RPMI7951 (cell line): ENCODE results near the gene MYADML2. TPM values are rescaled to one million over a fixed set of nuclear protein-coding genes. Genes with fewer than 3 reads are reported as not detected.

Experiments used
- DNase-seq: peaks from one replicate; pipeline ENCODE4 v3.0.0-alpha.2; 2012; ENCODE audit warnings: low read depth
- total RNA-seq: library from RNA; depleted of rRNA; stranded (reverse); fragments of >200 nt; shearing (Covaris generic); gene quantifications from 2 replicates; pipeline ENCODE4 v1.2.3, GENCODE V29; 2014

Gene MYADML2
- total RNA-seq, 1 experiment from 2014 or later = not detected

DNA sequence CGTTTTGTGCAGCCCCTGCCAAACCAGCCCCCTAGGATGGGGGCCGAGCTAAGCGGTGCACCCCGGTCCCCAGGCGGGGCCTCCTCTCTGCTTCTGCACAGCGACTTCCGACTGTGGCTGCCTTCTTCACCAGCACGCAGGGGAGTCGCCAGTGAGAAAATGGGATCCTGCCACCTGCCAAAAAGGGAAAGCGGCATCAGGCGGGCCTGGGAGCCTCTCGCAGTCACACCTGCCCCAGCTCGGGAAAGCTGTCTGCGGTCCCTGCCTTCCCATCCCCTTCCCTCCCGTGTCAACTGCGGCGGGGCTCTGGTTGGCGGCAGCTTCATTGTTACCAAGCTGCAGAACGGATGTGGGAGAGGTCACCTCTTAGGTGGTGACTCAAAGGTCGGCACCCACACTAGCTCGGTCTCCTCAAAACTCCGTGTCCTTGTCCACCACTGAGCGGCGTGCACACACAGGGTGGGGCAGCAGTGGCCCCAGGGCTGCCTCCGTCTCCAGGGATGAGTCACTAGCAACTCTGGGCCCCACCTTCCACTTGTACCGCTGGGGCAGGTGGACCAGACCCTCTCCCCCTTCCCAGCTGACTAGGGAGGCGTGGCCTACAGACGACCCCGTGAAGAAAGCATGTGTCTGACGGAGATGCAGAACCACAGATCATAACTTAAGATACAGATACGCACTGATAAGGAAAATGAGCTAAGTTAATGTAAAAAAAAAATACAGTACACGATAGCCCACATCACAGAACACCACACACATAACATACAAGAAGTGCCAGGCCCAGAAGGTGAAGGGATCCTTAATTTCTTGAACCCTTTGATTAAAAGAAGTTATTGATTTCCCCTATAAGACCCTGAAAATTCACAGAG, 34.4 kb downstream of the MYADML2 start:
- DNase-seq = no peak

DNA sequence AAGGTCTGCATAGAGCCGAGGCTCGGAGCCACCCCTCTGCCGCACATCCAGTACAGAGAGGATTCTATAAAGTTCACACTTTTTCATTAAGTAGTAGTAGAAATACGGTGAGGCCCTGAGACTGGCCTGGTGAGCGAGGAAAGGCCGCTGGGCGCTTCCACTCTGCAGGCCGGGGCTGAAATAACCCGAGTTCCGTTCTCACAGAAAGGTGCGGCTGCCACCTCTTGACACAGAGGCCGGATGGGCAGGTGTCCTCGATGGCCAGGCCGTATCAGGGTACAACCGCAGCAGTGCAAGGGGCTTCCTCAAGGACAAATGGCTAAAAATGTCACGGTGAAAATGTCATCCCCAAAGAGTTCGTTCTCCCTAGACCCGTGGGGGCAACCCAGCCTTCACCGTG, 35.1 kb downstream of the MYADML2 start:
- no peak for DNase-seq

DNA sequence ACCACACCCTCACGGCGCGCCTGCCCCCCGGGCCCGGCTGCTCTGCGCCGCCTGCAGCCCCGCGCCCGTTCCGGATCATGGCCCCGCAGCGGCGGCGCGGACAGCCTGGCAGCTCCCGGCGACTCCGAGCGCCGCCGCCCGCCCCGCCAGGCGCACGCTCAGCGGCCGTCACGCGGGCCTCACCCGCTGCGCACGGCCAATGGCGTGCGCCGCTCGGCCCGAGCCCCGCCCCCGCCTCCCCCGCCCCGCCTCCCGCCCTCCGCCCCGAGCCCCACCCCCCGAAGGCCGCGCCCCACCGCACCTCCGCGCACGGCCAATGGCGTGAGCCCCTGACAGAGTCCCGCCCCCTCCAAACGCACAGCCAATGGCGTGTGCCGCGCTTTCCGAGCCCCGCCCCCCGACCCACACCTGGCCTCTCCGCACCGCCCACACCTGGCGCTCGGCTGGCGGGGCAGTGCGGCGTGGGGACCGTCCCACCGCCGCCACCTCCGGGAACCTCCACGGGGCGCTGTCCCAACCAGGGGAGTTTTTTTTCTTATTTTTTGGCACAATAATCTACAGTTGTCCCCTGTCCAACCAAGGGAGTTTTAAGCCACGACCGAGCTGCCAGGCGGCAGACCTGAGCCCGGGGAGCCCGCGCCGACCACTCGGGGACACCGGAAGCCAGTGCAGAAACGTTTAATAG, 35.6 kb downstream of the MYADML2 start, which contains the start of gene PCYT2:
Gene PCYT2, minus strand, starts transcription at position 123 of the 685 bp plus-strand sequence. Its CDS starts 44 bp downstream, at position 79.
- DNase-seq = peak; percentile 74

DNA sequence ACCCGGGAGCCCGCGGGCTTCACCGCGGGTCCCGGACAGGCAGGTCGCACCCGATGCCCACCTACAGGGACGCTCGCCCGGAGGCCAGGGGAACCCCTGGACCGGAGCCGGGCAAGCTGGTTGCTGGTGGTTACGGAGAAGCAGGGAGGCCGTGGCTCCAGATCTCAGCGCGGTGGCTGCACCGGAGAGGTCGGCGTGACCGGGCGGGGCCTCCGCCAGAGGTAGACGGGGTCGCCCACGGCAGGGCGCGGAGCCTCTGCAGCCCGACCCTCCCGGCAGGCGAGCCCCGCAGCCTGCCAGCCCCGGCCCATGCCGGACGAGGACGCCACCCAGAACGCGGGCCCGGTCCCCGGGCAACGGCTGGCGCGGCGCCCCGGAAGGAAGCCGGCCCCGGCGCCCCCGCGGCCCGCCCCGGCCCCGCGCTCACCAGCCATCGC, 36.2 kb downstream of the MYADML2 start:
- DNase-seq = no peak

DNA sequence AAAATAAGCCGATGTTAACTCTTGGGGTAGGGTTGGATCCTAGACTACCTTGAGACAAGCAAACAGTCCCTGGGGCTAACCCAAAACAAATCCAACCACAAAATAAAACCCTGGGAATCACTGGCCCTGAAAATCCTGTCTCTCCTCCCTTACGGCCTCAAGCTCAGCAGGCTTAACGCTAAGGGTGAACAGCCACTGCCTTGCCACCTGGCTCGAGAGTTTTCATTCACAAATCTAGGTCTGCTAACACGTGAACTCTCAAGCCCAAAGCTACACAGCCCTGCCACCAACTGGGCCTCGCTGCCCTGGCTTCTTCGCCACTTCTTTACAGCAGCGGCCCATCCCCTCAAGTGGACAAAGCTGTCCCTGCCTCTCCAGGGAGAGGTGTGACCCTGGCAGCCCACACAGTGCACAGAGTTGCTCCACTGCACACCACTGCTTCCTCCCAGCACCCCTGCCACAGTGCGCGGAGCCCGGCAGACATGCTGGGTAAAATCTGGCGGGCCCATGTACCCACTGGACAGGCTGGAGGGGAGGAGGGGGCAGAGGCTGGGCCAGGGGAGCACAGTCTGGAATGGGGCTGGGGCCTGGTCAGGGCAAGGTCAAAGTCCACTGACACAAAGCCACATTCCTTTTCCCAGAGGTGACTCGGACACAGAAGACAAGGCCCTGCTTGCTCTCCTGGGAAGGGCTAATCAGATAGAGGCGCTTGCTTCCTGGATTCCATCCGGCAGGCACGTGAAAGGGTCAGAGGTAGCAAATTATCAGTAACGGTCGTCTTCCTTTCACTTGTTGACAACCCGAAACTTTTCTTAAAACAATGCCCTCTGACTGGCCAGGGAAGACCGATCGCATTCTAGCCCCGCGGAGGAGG, 36.8 kb downstream of the MYADML2 start:
- no peak for DNase-seq

DNA sequence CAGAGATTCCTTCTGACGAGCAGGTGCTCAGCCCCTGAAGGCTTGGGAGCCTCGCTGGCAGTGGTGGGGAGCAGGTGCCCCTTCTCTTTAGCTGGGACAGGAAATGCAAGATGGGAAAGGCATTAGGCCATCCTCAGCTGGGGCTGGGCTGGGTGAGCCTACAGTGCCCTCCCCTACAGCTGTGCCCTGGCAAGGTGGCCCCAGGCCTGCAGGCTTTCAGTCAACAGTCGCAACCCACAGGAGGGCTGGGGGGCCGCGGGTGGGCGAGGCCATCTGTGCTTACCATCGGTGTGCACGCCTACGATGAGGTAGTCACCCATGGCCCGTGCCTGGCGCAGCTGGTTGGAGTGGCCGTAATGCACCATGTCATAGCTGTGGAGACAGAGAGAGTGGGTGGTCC, 37.8 kb downstream of the MYADML2 start:
- DNase-seq = no peak

DNA sequence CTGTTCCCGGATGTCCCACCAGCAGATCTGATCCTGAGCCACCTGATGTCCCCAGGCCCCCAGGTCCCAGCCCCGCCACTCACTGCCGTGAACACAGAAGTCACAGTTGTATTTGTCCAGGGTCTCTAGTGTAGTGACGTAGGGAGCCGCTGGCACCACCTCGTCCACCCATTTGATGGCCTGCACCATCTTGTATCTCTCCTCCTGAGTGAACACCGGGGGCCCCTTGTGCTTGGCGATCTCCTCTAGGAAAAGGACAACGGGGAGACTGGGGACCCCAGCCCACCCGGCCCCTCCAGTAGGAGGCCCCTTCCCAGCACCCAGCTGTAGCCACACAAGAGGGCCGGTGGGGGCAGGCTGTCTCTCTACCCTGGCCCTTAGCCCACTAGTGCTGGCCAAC, 38.2 kb downstream of the MYADML2 start:
- no peak for DNase-seq

DNA sequence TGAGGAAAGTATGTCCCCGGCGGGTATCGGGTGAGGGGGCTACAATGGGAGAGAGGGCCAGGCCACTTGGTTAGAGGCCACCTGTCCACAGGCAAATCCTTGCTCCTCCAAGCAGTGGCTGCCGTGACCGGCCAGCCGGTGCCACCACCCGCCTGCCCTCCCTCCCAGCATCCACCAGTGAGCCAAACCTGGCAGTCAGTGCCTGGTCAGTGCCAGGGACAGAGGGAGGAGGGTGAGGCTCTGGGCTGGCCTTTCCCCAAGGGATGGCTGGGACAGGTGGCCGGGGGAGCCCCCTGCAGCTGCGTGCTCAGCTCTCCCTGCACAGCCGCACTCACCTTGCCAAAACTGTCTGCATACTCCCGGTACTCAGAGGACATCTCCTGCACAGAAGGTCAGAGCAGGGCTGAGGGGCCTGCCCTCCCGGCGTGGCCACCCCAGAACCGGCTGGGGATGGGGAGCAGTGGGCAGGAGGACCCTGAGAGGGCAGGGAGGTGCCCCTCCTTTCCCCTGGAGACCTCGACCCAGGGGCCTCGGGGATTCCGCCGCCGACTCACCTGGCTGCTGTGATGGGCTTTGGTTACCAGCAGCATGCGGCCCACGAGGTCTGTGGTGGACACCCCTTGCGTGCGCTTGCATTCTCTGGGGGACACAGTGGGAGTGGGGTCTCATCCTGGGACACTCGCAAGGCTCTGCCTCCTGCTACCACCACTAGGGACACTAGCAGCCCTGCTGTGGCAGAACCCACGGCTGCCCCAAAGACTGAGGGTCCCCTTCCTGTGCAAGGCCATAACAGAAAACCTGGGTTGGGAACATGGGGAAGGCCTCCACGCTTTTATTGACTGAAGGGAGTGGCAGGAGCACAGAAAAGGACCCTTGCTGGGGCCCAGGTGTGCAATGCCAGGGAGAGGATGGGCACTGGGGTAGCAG, 39.6 kb downstream of the MYADML2 start:
- no peak for DNase-seq

DNA sequence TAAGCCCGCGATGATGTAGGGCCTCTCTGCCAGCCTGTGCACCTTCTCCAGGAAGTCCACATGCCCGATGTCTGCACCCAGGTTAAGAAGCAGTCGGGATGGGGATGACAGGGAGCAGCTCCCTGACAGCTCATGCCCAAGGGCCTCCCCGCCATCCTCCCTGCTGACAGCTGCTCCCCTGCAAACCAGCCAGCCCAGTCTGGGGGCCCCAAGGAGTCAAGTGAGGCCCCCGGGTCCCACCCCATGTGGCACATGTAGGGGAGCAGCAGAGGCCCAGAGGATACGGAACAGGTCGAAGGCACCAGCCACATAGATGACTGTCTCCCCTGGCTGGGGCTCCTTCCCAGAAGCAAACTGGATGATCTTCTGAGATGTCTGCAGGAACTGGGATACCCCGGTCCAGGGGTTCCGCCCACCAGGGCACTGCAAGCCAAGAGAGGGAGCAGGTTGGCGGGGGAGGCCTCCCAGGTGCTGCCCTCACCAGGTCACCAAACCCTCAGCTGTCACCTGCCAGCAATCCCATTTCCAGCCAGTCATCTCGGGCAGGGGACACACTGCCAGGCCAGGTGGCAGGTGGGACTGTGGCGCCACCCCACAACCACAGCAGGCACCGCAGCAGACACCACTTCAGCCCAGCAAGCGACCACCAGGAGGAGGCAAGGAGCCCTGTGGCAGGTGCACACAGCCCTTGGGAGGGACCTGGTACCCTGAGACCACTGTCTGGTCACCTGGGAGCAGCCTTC, 40.4 kb downstream of the MYADML2 start:
- DNase-seq = no peak

DNA sequence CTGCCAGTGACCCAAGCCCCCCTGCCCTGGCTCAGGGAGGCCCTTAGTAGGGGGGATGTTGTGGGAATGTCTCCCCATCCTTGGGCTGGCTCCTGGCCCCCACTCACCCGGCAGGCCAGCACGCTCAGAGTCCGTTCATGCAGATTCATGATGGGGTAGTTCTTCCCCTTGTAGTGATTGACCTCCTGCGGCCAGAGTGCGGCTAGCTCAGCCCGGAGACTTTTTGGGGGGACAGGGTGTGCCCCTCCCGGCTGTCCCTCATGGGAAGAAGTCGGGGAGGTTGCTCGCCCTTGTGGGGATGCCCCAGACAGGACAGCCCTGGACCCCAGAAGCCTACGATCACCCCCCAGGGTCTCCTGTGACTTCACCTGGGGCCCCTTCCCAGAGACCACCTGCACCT, 41.0 kb downstream of the MYADML2 start:
- no peak for DNase-seq

DNA sequence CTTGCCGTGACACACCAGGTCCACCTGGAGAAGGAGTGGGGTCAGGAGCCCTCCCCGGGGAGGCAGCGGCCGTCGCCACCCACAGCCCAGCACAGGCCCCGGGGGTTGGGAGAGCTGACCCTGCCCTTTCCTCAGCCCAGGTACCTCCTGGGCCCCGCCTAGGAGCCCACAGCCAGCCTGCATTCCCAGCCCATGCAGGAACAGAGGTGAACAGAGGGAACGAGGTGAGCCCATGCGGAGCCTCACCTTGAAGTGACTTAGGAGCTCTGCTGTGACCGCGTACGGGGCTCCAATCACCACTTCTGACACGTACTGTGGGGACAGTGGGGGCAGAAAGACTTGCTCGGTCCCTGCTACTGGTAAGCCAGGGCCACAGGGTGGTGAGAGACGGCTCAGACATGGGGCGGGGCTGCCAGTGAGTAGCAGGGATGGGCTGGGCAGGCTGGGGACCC, 41.6 kb downstream of the MYADML2 start:
- no peak for DNase-seq

DNA sequence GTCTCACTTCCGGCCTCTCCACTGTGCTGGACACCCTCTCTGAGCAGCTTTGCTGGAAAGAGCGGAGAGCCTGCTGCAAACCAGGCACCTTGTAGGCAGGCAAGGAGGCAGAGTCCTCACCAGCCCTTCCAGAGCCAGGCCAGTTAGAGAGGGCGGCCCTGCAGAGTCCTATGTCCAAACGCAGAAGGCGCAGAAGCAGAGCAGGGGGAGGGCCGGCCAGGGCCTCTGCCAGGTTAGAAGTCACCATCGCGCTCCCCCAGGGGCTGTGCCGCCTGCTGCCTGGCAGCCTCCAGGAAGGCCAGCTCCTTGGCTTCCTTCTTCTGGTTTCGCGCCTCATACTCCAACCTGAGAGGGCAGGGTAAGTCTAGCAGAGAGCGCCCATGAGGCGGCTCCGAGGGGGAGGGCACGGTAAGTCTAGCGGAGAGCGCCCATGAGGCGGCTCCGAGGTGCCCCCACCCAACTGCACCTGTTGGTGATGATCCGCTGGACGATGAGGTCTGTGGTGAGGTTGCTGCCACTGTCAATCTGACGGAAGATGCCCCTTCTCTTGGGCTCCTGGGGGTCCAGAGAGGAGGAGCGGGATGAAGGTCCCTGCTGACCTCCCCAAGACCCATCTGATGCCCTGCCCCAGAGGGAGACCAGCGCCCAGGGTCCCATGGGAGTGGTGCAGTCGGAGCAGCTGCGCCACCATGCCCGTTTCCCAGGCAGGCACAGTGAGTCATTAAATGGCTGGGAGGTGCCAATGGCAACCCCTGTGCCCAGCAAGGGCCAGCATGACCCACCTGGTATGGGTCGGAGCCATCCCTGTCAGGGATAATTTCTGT, 42.2 kb downstream of the MYADML2 start:
- no peak for DNase-seq

DNA sequence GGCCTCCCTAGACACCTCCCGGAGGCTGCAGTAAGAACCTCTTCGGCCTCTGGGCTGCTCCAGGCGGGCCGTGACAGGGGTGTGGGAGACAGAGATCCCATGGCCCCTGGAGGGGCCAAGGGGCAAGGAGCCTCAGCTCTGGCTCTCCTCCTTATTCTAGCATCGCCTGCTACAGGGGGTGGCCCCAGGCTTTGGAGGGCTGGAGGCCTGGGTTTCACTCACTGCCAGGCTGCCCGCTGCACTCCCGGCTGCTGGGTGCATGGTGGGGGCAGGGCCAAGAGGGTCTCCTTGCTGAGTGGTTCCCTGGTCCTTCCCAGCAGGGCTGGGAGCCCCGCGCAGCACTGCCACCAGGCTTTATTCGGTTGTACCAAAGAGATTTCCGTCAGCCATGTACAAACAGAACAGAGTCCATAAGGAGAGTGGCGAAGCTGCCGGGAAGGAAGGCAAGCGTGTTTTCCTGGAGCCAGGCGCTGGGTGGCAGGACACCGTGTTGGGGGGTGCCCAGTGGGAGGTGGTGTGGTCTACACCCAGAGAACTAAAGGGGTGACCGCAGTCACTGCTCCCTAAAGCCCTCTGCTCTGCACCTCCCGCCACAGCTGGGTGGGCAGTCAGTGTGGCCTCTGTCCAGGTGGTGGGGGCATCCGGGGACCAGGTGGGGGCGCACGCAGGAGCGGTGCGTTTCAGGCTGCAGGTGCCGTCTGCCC, 43.0 kb downstream of the MYADML2 start:
- DNase-seq = no peak

DNA sequence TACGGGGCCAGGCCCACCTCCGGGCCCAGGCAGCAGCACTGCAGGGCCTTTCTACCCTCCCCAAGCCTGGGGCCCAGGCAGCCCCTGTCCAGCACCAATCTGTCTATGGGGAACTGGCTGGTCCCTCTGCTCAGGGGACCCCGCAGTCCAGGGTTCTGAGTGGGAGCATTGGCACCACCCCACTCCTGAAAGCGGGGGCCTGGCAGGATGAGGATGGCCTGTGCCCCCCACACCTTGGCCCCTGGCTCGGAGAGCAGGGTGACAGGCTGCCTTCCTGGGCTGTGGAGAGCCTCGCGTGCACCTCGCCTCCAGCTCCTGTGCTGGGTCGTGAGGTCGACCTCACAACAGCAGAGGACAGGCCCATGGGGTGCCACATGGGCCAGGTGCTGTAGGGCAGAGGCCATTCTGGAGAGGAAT, 43.6 kb downstream of the MYADML2 start:
- DNase-seq = no peak

DNA sequence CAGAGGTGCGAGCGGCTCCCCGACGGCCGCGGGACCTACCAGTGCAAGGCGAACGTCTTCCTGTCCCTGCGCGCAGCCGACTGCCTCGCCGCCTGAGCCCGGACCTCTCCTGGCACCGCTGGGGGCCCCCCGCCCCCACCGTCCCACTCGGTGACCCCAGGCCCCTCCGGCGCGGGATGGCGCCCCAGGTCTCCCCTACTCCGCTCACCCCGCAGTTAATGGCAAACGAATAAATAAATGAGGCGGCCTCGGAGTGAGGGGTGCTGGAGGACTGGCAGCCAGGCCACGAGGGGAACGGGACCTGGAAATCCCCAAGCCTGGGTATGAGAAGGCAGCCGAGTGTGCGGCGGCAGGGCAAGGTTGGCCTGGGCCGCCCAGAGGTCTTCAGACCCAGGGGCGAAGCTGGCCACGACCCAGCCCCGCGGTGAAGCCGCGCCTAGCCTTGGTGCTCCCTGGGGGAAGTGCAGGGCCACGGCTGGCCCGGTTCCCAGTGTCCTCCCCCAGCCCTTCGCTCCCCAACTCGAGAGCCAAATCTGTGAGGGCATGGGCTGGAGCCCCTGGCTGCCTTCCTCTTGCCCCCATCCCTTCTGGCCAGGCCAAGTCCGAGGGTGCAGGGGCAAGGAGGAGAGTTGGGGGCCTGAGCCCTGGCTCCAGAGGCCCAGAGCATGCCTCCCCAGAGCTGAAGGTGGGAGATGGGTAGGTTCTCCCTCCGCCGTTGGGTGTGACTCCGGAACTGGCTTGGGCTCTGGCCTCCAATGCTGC, 44.2 kb downstream of the MYADML2 start:
- DNase-seq = no peak

DNA sequence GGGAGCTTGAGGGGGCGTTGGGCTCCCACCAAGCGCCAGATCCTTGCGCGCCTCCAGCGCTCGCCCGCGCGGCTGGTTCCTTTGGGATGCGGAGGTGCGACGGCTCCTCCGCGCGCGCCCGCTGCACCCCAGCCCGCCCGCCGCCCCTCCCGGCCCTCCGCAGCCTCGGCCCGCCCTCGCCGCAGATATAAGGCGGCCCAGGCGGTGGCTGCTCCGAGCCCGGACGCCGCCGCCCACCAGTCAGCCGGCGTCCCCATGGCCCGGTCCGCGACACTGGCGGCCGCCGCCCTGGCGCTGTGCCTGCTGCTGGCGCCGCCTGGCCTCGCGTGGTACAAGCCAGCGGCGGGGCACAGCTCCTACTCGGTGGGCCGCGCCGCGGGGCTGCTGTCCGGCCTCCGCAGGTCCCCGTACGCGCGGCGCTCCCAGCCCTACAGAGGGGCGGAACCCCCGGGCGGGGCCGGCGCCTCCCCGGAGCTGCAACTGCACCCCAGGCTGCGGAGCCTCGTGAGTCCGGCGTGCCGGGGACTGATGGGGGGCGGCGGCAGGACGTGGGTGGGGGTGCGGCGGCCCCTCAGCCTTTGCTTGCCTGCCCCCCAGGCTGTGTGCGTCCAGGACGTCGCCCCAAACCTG, 44.9 kb downstream of the MYADML2 start, which contains the start of gene NPB:
Gene NPB, plus strand, starts transcription at position 216 of the 630 bp plus-strand sequence. Its CDS starts 40 bp downstream, at position 256.
- no peak for DNase-seq
